Aorta (tissue), 5 donors: ENCODE data around the gene ST6GALNAC5. TPM values are rescaled to one million over a fixed set of nuclear protein-coding genes. Genes with fewer than 3 reads are reported as not detected.
"Not testable (repeated sequence)": the region's sequence is repeated elsewhere in the genome, so short reads cannot be mapped to it uniquely, and the experiment has no call there.

Experiments
- ATAC-seq: fragments of 200-7000 bp; cut with Tn5 transposase; one replicate; pipeline ENCODE4 v1.9.1; 2022; ENCODE audit warnings: moderate library complexity; ENCODE audit not compliant: low FRiP score
- DNase-seq, 2 donors: peaks; one replicate each; pipeline ENCODE4 v3.0.0-alpha.2; 2020
- H3K27ac ChIP-seq, 2 donors: one replicate each; pipeline ENCODE4 v1.5.1; 2013; ENCODE audit warnings: low read length in 2 of 2, mild to moderate bottlenecking in 2 of 2, moderate library complexity in 2 of 2, control low read depth in 1 of 2, inconsistent platforms in 1 of 2, low read depth in 1 of 2
- H3K27me3 ChIP-seq, 2 donors: one replicate each; pipeline ENCODE4 v1.6.1; 2013; ENCODE audit warnings: control low read depth in 1 of 2, low read length in 1 of 2, mild to moderate bottlenecking in 1 of 2, moderate library complexity in 1 of 2; ENCODE audit not compliant: insufficient read depth in 2 of 2, control insufficient read depth in 1 of 2
- H3K36me3 ChIP-seq, 2 donors: one replicate each; pipeline ENCODE4 v1.6.1; 2013; ENCODE audit warnings: control low read depth in 1 of 2, low read length in 1 of 2, mild to moderate bottlenecking in 1 of 2; ENCODE audit not compliant: insufficient read depth in 2 of 2, control insufficient read depth in 1 of 2
- H3K4me1 ChIP-seq, 2 donors: one replicate each; pipeline ENCODE4 v1.6.1; 2013; ENCODE audit warnings: low read length in 2 of 2, control low read depth in 1 of 2, mild to moderate bottlenecking in 1 of 2, moderate library complexity in 1 of 2; ENCODE audit not compliant: insufficient read depth in 2 of 2, control insufficient read depth in 1 of 2
- H3K4me3 ChIP-seq, 2 donors: one replicate each; pipeline ENCODE4 v1.5.1; 2013; ENCODE audit warnings: low read length in 2 of 2, control low read depth in 1 of 2, mild to moderate bottlenecking in 1 of 2
- H3K9me3 ChIP-seq: one replicate; pipeline ENCODE4 v1.6.1; 2013; ENCODE audit warnings: mild to moderate bottlenecking, low read length; ENCODE audit not compliant: control insufficient read depth
- WGBS, 2 donors: extraction: QIAGEN DNeasy Blood & Tissue Kit; methylation state at CpG; one replicate each; pipeline ENCODE4 v1.1.7; 2013; 5-methylcytosine and 5-hydroxymethylcytosine counted together
- intact Hi-C, 2 donors: fragments of 100-400 bp; cut with DNase I; formaldehyde crosslinking; loops; one replicate each; pipeline versions ENCODE4 v1.14.2 to v1.15.0; 2022
- polyA plus RNA-seq, 2 donors: library from polyadenylated mRNA; stranded (reverse); fragments of 200-250 nt; gene quantifications; one replicate each; pipeline ENCODE4 v1.2.3, GENCODE V29; 2013
- total RNA-seq, 2 donors: library from RNA; stranded (reverse); fragmentation: NEBNext Ultra II Directional; extraction: Animal tissue kit (Norgen Biotek cat#: 25700); gene quantifications; one replicate each; pipeline ENCODE4 v1.2.1, GENCODE V29; 2021
- donor health status: healthy with polysubstance abuse.
- donor health status: Bipolar disorder and iron deficiency.
- donor health status: DM: no; HTN: no; CAD: no.
- donor health status: DM: no; HTN: no; CAD: no.
- donor health status: DM: yes; HTN: yes; CAD: no.

ST6GALNAC5 gene
- total and polyA plus RNA-seq, 4 donors, result 2.6 to 11.7 (median 6.7) TPM

DNA sequence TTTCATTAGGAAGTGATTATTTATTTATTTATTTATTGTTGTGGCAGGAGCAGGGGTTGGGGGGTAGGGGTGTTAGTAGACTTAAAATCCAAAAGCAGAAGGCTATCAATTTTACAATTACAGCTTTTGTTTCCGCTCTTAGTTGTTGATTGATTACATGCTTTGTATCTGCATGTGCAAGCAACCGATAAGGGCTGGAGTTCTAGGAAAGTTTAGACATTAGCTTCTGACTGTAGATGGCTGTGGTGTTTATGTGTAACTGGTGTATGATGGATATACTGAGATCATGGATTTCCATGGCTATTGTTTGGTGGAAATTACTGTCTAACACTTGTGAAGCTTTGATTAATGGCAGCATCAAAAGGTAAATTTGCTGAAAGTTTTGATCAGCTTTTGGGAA, 2.8 kb downstream of the ST6GALNAC5 start:
- DNase-seq (no peak), ATAC-seq (no peak)
- Histone ChIP-seq H3K4me3 (no peak overlapping the region), H3K27me3 (no peaks in the 10 kb centered on the region), H3K36me3 (no peaks in the 10 kb centered on the region), H3K4me1 (no peaks in the 10 kb centered on the region), H3K27ac (no peak overlapping the region), H3K9me3 (no peaks in the 10 kb centered on the region)
- whole genome bisulfite sequencing, 2 donors, result 93 to 97% methylated on average over 2 of the region's 2 CpGs
- intact Hi-C loops, result no loop called here

DNA sequence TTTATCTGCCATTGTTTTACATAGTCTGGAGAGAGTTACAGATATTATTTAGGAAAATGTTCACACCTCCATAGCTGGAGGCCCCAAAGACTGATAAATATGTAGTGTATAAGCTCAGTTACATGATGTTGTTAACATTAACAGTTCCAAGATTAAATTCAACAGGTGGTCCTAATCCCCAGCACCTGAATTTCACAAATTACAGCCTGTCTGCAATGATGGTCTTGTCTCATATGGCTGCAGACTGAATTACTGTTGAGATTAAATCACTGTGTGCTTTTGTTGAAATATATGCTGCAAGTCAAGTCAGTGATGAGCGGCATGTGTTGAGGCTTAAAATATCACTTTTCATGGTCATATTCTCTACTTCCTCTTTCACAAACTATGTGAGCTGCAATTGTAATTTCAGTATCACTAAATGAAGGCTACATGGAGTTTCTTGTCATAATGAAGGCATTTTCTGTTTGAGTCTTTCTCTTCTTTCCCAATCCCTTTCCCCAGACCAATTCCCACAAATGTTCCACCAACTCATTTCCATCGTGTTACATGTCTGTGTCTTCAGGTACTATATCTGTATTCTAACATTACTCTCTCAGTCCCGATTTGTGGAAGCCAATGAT, 4.2 kb downstream of the ST6GALNAC5 start:
- Histone ChIP-seq H3K27me3 (no peaks in the 10 kb centered on the region), H3K9me3 (no peaks in the 10 kb centered on the region), H3K4me3 (no peak overlapping the region), H3K27ac (no peak overlapping the region), H3K4me1 (no peaks in the 10 kb centered on the region), H3K36me3 (no peaks in the 10 kb centered on the region)
- DNase-seq (no peak), ATAC-seq (no peak)
- intact Hi-C loops, result no loop called here
- 87 to 88% methylated on average over 3 of the region's 3 CpGs for WGBS, 2 donors

DNA sequence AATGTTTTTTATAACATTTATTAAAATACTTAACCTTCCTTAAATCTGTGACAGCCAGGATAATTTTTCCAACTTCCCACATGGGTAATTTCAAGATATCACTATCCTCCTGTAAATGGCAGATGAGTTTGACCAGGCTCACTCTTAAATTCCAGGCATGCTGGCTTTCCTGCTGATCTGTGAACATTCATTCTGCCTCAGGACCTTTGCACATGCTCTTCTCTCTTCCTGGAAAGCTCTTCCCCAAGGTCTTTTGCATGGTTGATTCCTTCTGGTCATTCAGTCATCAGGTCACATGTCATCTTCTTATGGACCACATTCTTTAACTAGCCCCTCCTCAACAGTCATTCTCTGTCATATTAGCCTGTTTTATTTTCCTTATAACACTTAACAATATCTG, 5.7 kb downstream of the ST6GALNAC5 start:
- DNase-seq (no peak), ATAC-seq (no peak)
- Histone ChIP-seq H3K36me3 (no peaks in the 10 kb centered on the region), H3K4me1 (no peaks in the 10 kb centered on the region), H3K27me3 (no peaks in the 10 kb centered on the region), H3K4me3 (no peak overlapping the region), H3K9me3 (no peaks in the 10 kb centered on the region), H3K27ac (no peak overlapping the region)
- intact Hi-C loops, result no loop called here

DNA sequence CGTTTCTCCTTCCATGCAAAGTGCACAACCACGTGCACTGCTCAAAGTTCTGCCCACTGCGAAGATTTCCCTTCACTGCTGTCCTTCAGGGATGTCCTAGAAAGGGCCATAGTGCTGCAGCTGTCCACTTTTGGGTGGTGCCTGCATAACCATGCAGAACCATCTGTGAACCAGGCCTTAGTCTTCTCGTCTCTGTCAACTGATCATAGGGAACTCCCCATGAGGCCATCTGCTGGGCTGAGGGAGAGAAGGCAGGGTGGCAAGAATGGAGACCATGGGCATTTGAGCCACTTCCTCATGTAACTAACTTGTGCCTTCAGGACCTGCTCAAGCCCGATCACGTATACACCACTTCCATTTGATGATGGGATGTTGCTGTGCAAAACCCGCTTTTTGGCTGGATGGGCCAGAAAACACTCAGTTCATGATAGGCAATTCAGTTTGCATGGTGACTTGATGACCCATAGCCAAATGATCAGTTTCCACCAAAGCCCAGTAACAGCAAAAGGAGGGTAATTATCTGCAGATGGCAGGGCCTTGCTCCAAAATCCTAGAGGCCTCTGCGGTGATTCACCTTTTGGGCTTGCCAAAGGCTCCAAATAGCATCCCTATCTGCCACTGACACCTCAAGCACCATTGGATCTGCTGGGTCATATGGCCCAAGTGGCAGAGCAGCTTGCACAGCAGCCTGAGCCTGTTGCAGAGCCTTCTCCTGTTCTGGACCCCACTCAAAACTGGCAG, 9.5 kb downstream of the ST6GALNAC5 start:
- no peak overlapping the region for H3K27ac ChIP-seq
- ATAC-seq, result no peak
- no peak for DNase-seq
- H3K36me3 ChIP-seq, result no peaks in the 10 kb centered on the region
- H3K9me3 ChIP-seq, result no peaks in the 10 kb centered on the region
- H3K4me1 ChIP-seq, result no peaks in the 10 kb centered on the region
- no peaks in the 10 kb centered on the region for H3K27me3 ChIP-seq
- intact Hi-C loops, result no loop called here
- 94% methylated on average over 8 of the region's 8 CpGs for WGBS, 2 donors
- no peak overlapping the region for H3K4me3 ChIP-seq

DNA sequence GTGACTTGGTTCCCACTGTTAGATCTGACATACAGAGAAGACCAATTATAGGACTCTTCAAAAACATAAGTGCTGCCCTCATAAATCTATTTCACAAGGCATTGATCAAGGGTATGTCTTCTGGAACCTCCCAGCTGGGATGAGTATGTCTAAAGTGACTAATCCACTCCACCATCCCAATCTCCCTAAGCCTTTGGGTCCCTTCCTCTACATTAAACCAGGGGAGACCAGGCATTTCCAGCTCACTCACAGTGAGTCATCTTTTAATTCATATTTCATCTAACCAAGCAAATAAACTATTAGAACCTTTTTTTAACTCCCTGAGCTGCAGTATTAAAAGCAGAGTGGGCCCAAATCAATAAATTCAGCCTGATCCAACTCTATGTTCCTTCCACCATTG, 11.7 kb downstream of the ST6GALNAC5 start:
- H3K36me3 ChIP-seq, intact Hi-C loops, DNase-seq, H3K27ac ChIP-seq, H3K9me3 ChIP-seq, H3K4me1 ChIP-seq, ATAC-seq, H3K4me3 ChIP-seq, H3K27me3 ChIP-seq: not testable (repeated sequence)

DNA sequence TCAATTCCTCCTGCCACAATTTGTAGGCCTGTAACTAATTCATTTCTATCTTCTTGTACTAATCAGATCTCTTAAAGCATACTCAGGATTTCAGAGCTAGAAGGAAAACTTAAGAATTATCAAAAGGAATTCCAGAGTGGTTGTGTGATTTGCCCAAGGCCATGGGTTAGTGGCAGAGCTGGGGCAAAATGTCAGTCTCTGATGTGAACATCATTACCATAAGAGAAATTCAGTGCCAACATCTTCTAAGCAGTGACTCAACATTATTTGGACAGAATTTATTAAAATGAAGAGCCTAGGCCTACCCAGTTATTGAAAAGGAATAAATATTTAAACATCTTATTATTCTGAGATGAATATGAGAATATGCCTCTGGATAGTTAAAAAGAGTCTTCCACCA, 14.5 kb downstream of the ST6GALNAC5 start:
- Histone ChIP-seq H3K36me3 (no peaks in the 10 kb centered on the region), H3K4me1 (no peaks in the 10 kb centered on the region), H3K4me3 (no peak overlapping the region), H3K27me3 (no peaks in the 10 kb centered on the region), H3K27ac (no peak overlapping the region), H3K9me3 (no peaks in the 10 kb centered on the region)
- DNase-seq (no peak), ATAC-seq (no peak)
- intact Hi-C loops, result no loop called here

DNA sequence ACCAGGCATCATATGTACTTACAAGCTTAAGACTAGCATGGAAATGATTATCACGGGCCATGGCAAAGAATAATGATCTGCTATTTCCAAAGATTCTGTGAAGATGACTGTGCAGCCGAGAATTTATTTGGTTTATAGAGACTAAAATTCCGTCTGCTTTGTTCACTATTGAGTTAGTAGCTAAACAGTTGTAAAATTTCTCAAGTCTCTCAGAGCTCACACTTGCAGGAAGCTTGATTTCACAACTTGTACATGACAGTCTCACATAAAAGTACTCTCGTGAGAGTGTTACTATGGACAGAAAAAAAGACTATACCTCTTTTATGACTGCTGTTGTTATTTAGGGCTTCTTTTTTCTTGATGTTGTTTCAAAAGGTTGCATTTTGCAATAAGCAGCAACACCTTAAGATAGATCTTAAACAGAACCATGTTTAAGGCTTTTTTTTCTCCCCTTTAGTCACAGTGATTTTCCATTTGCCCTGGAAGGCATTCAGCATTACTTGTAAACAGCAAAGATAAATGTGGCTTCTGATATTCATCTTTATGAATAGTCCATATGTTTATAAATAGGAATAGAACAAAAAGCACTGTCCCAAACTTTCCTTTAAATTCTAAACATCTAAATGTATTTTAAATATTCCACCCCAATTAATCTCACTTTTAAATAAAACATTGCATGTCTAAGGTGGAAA, 24.8 kb downstream of the ST6GALNAC5 start:
- Histone ChIP-seq H3K9me3 (no peaks in the 10 kb centered on the region), H3K36me3 (no peaks in the 10 kb centered on the region), H3K27me3 (no peaks in the 10 kb centered on the region), H3K4me3 (no peak overlapping the region), H3K4me1 (no peaks in the 10 kb centered on the region), H3K27ac (no peak overlapping the region)
- ATAC-seq (no peak), DNase-seq (no peak)
- intact Hi-C loops, result no loop called here
- WGBS, 2 donors, result 89 to 92% methylated on average over 4 of the region's 4 CpGs

DNA sequence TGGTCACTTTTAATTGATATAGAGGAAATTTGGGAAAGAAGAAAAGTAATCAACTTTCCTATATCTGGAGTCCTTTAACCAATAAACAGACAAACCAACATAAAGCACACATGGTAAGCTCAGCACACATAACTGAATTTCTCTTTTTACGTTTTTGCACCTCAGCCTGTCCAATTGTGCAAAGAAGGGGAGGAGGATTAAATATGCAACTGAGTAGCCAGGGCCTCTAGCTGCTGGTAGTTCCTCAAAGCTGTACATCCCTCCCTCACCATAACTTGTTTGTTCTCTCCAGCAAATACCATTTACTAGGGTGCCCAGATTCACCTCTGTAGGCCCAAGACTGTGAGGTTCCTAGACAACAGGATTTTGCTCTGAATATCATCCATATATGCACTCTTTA, 25.4 kb downstream of the ST6GALNAC5 start:
- DNase-seq, result no peak
- H3K4me3 ChIP-seq, result no peak overlapping the region
- ATAC-seq, result no peak
- H3K4me1 ChIP-seq, result no peaks in the 10 kb centered on the region
- H3K27ac ChIP-seq, result no peak overlapping the region
- no peaks in the 10 kb centered on the region for H3K9me3 ChIP-seq
- intact Hi-C loops, result no loop called here
- no peaks in the 10 kb centered on the region for H3K36me3 ChIP-seq
- 74 to 89% methylated on average over 1 of the region's 1 CpG for WGBS, 2 donors
- no peaks in the 10 kb centered on the region for H3K27me3 ChIP-seq
